Glutamatergic neuron (in vitro differentiated cells): ENCODE results near the gene UNC5B. TPM values are rescaled to one million over a fixed set of nuclear protein-coding genes. Genes with fewer than 3 reads are reported as not detected.

ENCODE experiments used
- DNase-seq: peaks from one replicate; pipeline ENCODE4 v3.0.0; 2022
- H3K27ac Mint-ChIP-seq: one replicate; pipeline ENCODE4 v1.8.0; 2020; ENCODE audit warnings: mild to moderate bottlenecking, mixed read lengths, inconsistent platforms; ENCODE audit not compliant: unreplicated experiment
- H3K27me3 Mint-ChIP-seq: one replicate; pipeline ENCODE4 v1.8.0; 2020; ENCODE audit warnings: mild to moderate bottlenecking, moderate library complexity, mixed read lengths, inconsistent platforms; ENCODE audit not compliant: unreplicated experiment
- H3K36me3 Mint-ChIP-seq: one replicate; pipeline ENCODE4 v1.8.0; 2020; ENCODE audit warnings: mild to moderate bottlenecking, mixed read lengths, inconsistent platforms; ENCODE audit not compliant: unreplicated experiment
- H3K4me1 Mint-ChIP-seq: one replicate; pipeline ENCODE4 v1.8.0; 2020; ENCODE audit warnings: mild to moderate bottlenecking, low read depth, mixed read lengths, inconsistent platforms; ENCODE audit not compliant: unreplicated experiment
- H3K4me3 Mint-ChIP-seq: one replicate; pipeline ENCODE4 v1.8.0; 2020; ENCODE audit warnings: mild to moderate bottlenecking, mixed read lengths, inconsistent platforms; ENCODE audit not compliant: unreplicated experiment
- H3K9me3 Mint-ChIP-seq: one replicate; pipeline ENCODE4 v1.8.0; 2020; ENCODE audit warnings: mild to moderate bottlenecking, moderate library complexity, mixed read lengths, inconsistent platforms; ENCODE audit not compliant: unreplicated experiment
- CTCF ChIP-seq: fragments of 200-600 bp; sonication (generic); IDR thresholded peaks from one replicate; pipeline ENCODE4 v1.5.0; 2021; ENCODE audit not compliant: partially characterized antibody, unreplicated experiment
- total RNA-seq: library from RNA; stranded (reverse); fragmentation: NEBNext Ultra II Directional; extraction: Animal tissue kit (Norgen Biotek cat#: 25700); gene quantifications from one replicate; pipeline ENCODE4 v1.2.1, GENCODE V29; 2021; ENCODE audit not compliant: unreplicated experiment

Gene UNC5B
- total RNA-seq, 1 donor from 2014 or later: 22.6 TPM

- Mint-ChIP-seq H3K36me3 (no peaks in the 10 kb centered on the region), H3K27ac (no peak overlapping the region), H3K9me3 (peaks cover 5% of the 10 kb centered on the region), H3K4me1 (peaks cover 11% of the 10 kb centered on the region), H3K4me3 (no peak overlapping the region), H3K27me3 (peaks cover 4% of the 10 kb centered on the region)
- no peak for TF ChIP-seq CTCF
- DNase-seq: no peak
Observed at GRCh38 chr10:71339796-71340589, 127.6 kb downstream of the UNC5B start.

GRCh38 chr10:71342573-71343391, 130.4 kb downstream of the UNC5B start:
- H3K4me1 Mint-ChIP-seq: peaks cover 27% of the 10 kb centered on the region
- no peak overlapping the region for H3K4me3 Mint-ChIP-seq
- H3K9me3 Mint-ChIP-seq: no peaks in the 10 kb centered on the region
- no peaks in the 10 kb centered on the region for H3K27me3 Mint-ChIP-seq
- H3K27ac Mint-ChIP-seq: no peak overlapping the region
- no peak for TF ChIP-seq CTCF
- DNase-seq: no peak
- no peaks in the 10 kb centered on the region for H3K36me3 Mint-ChIP-seq

GRCh38 chr10:71343392-71343773, 131.0 kb downstream of the UNC5B start:
- TF ChIP-seq CTCF: no peak
- no peak overlapping the region for H3K27ac Mint-ChIP-seq
- no peak for DNase-seq
- H3K9me3 Mint-ChIP-seq: no peaks in the 10 kb centered on the region
- H3K36me3 Mint-ChIP-seq: no peaks in the 10 kb centered on the region
- no peaks in the 10 kb centered on the region for H3K27me3 Mint-ChIP-seq
- peaks cover 29% of the 10 kb centered on the region for H3K4me1 Mint-ChIP-seq
- no peak overlapping the region for H3K4me3 Mint-ChIP-seq

- DNase-seq: no peak
- no peak for TF ChIP-seq CTCF
- Mint-ChIP-seq H3K36me3 (no peaks in the 10 kb centered on the region), H3K9me3 (no peaks in the 10 kb centered on the region), H3K27me3 (peaks cover 2% of the 10 kb centered on the region), H3K27ac (no peak overlapping the region), H3K4me1 (peaks cover 26% of the 10 kb centered on the region), H3K4me3 (no peak overlapping the region)
Observed at GRCh38 chr10:71344154-71344925, 132.0 kb downstream of the UNC5B start.
